HEK293 (cell line): ENCODE measurements around the gene TTF2.

ENCODE experiments used
- CTCF ChIA-PET: fragments of 350-600 bp; formaldehyde crosslinking; extraction: SDS; loops from one replicate; lab custom pipeline; 2021; ENCODE audit warnings: antibody characterized with exemption; lab: Yijun Ruan, JAX
- POLR2A ChIA-PET: fragments of 300-600 bp; formaldehyde crosslinking; extraction: SDS; loops from one replicate; lab custom pipeline; 2020; ENCODE audit warnings: antibody characterized with exemption, inconsistent platforms; lab: Yijun Ruan, JAX
- H3K27ac ChIP-seq: fragments of 200-500 bp; sonication (Bioruptor generic); 2 replicates; pipeline ENCODE4 v1.5.1; 2014; ENCODE audit warnings: low read depth, low read length, control low read depth, inconsistent platforms; ENCODE audit errors: extremely low read depth
- H3K36me3 ChIP-seq, 2 experiments: fragments of 200-500 bp in 1 of 2; sonication (Bioruptor generic) in 1 of 2; 1 replicate in 1 of 2; 2 replicates in 1 of 2; pipeline ENCODE4 v1.5.1; 2014 to 2017; ENCODE audit warnings: inconsistent platforms in 2 of 2, low read length in 2 of 2; ENCODE audit not compliant: control insufficient read depth in 2 of 2, insufficient read depth in 1 of 2
- H3K4me1 ChIP-seq: fragments of 200-500 bp; sonication (Bioruptor generic); 2 replicates; pipeline ENCODE4 v1.5.1; 2014; ENCODE audit warnings: mild to moderate bottlenecking, low read length, inconsistent platforms; ENCODE audit not compliant: control insufficient read depth, insufficient read depth
- H3K4me3 ChIP-seq: 2 replicates; pipeline ENCODE4 v1.5.1; 2011; ENCODE audit warnings: low read depth, mild to moderate bottlenecking, control low read depth, low read length, moderate library complexity
- H3K9me3 ChIP-seq: fragments of 200-500 bp; sonication (Bioruptor generic); 2 replicates; pipeline ENCODE4 v1.5.1; 2014; ENCODE audit warnings: low read depth, low read length, inconsistent platforms; ENCODE audit not compliant: control insufficient read depth, insufficient read depth
- FEZF1 ChIP-seq: fragments of 450-650 bp; formaldehyde crosslinking; IDR thresholded peaks from 2 replicates; pipeline ENCODE4 v1.5.1; 2016; ENCODE audit warnings: missing biosample characterization, missing genetic modification characterization
- HIC1 ChIP-seq: fragments of 450-650 bp; formaldehyde crosslinking; IDR thresholded peaks from 2 replicates; pipeline ENCODE4 v1.5.1; 2016; ENCODE audit warnings: missing biosample characterization, missing genetic modification characterization
- HOXD13 ChIP-seq: sonication (generic); formaldehyde crosslinking; IDR thresholded peaks from 2 replicates; pipeline ENCODE4 v1.8.0; 2022; ENCODE audit warnings: missing genetic modification reagents, borderline replicate concordance
- KLF10 ChIP-seq: fragments of 450-650 bp; IDR thresholded peaks from 2 replicates; pipeline ENCODE4 v1.5.1; 2018; ENCODE audit warnings: missing biosample characterization, mild to moderate bottlenecking, missing genetic modification characterization
- MYNN ChIP-seq: fragments of 450-650 bp; formaldehyde crosslinking; IDR thresholded peaks from 2 replicates; pipeline ENCODE4 v1.5.1; 2016; ENCODE audit warnings: missing biosample characterization, missing genetic modification characterization, borderline replicate concordance
- PATZ1 ChIP-seq: fragments of 450-650 bp; formaldehyde crosslinking; IDR thresholded peaks from 2 replicates; pipeline ENCODE4 v1.5.1; 2016; ENCODE audit warnings: missing biosample characterization, missing genetic modification characterization
- SALL2 ChIP-seq: fragments of 450-650 bp; formaldehyde crosslinking; IDR thresholded peaks from 2 replicates; pipeline ENCODE4 v1.5.0; 2017; ENCODE audit warnings: missing biosample characterization, mild to moderate bottlenecking, missing genetic modification characterization, borderline replicate concordance
- TCF7L2 ChIP-seq: IDR thresholded peaks from 2 replicates; pipeline ENCODE4 v1.6.1; 2011; ENCODE audit warnings: low read depth, mild to moderate bottlenecking, inconsistent platforms, low read length, moderate library complexity, borderline replicate concordance
- TSHZ1 ChIP-seq: fragments of 450-650 bp; formaldehyde crosslinking; IDR thresholded peaks from 2 replicates; pipeline ENCODE4 v1.5.1; 2016; ENCODE audit warnings: missing biosample characterization, missing genetic modification characterization, borderline replicate concordance
- ZNF10 ChIP-seq: fragments of 450-650 bp; formaldehyde crosslinking; IDR thresholded peaks from 2 replicates; pipeline ENCODE4 v1.5.1; 2017; ENCODE audit warnings: missing biosample characterization, missing genetic modification characterization
- ZNF2 ChIP-seq: fragments of 450-650 bp; formaldehyde crosslinking; IDR thresholded peaks from 2 replicates; pipeline ENCODE4 v1.5.1; 2016; ENCODE audit warnings: missing biosample characterization, missing genetic modification characterization
- ZNF24 ChIP-seq: fragments of 450-650 bp; formaldehyde crosslinking; IDR thresholded peaks from 2 replicates; pipeline ENCODE4 v1.5.1; 2016; ENCODE audit warnings: missing biosample characterization, missing genetic modification characterization
- ZNF341 ChIP-seq: fragments of 450-650 bp; formaldehyde crosslinking; IDR thresholded peaks from 2 replicates; pipeline ENCODE4; 2016; ENCODE audit warnings: low read depth, missing biosample characterization, missing genetic modification characterization
- ZNF350 ChIP-seq: fragments of 450-650 bp; formaldehyde crosslinking; IDR thresholded peaks from 2 replicates; pipeline ENCODE4 v1.5.0; 2017; ENCODE audit warnings: missing biosample characterization, mild to moderate bottlenecking, missing genetic modification characterization
- ZNF366 ChIP-seq: fragments of 450-650 bp; formaldehyde crosslinking; conservative IDR thresholded peaks from 2 replicates; pipeline ENCODE4 v1.5.1; 2016; ENCODE audit warnings: missing biosample characterization, missing genetic modification characterization
- ZNF501 ChIP-seq: fragments of 450-650 bp; formaldehyde crosslinking; IDR thresholded peaks from 2 replicates; pipeline ENCODE4 v1.5.1; 2016; ENCODE audit warnings: missing biosample characterization, missing genetic modification characterization
- ZNF518A ChIP-seq: fragments of 450-650 bp; formaldehyde crosslinking; conservative IDR thresholded peaks from 2 replicates; pipeline ENCODE4 v1.5.1; 2016; ENCODE audit warnings: low read depth, missing biosample characterization, missing genetic modification characterization
- ZNF560 ChIP-seq: fragments of 450-650 bp; formaldehyde crosslinking; IDR thresholded peaks from 2 replicates; pipeline ENCODE4 v1.5.1; 2017; ENCODE audit warnings: missing biosample characterization, missing genetic modification characterization, borderline replicate concordance
- ZNF624 ChIP-seq: fragments of 450-650 bp; formaldehyde crosslinking; IDR thresholded peaks from 2 replicates; pipeline ENCODE4 v1.5.1; 2017; ENCODE audit warnings: missing biosample characterization, missing genetic modification characterization
- TF ChIP-seq, protein P1 (sequence below): fragments of 450-650 bp; formaldehyde crosslinking; IDR thresholded peaks from 2 replicates; pipeline ENCODE4 v1.5.1; 2017; ENCODE audit warnings: missing biosample characterization, missing genetic modification characterization

Gene TTF2

DNA sequence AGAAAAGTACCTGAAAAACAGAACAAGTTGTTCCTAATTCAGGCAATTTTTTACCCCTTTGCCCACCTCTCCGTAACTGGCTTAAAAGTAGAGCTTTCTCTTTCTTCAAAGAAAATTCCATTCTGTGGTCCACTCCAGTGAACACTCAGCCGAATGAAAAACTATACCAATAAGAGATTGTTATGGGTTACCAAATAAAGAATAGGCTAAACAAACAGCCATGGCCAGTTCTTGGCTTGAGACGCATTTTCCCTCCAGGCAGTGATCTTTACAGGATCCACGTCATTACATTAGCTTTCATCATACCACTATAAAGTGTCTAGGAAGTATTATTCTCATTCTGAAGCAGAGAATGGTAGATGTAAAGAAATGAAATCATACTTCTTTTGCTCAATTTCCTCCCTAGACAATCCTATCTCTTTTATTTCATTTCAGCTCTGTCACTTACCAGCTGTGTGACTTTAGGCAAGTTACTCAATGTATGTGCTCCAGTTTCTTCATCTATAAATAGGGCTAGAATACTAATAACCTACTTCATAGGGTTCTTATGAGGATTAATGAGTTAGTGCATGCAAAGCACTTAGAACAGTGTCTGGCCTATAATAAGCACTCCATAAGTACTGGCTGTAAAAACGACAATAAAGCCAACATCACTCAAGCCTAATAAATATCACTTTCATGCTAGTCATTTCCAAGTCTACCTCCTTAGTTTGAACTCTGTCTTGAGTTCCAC lies 87.9 kb downstream of the TTF2 start:
- ChIA-PET POLR2A (interaction anchor here (0.7 kb wide), 1 partner anchor 34 kb away, joined by 4 read pairs; no protein-coding TSS in a partner anchor), CTCF (interaction anchor here (0.6 to 4.7 kb wide), 4 partner anchors 12 to 1342 kb away, joined by 3 to 18 read pairs (median 4); no protein-coding TSS in a partner anchor)
- peak overlapping the region; percentile 24 for H3K27ac ChIP-seq
- TF ChIP-seq MYNN (tag by site-specific recombination): no peak
- TF ChIP-seq ZNF24 (tag by site-specific recombination): peak; percentile 72
- no peak for TF ChIP-seq ZNF501
- peak; percentile 99 for TF ChIP-seq FEZF1
- TF ChIP-seq ZNF341 (tag by site-specific recombination): no peak
- TF ChIP-seq HIC1 (tag by site-specific recombination): peak; percentile 64
- TF ChIP-seq ZNF366 (tag by site-specific recombination): peak; percentile 41; the same call in 1 of the 2 replicates
- no peak for TF ChIP-seq ZNF560 (tag by site-specific recombination)
- TF ChIP-seq ZNF10 (tag by site-specific recombination): peak; percentile 42; the same call in 1 of the 2 replicates
- TF ChIP-seq ZNF350 (tag by site-specific recombination): no peak
- peak; percentile 49; the same call in 1 of the 2 replicates for TF ChIP-seq HOXD13 (CRISPR knock-in tag)
- peak; percentile 62; the same call in 1 of the 2 replicates for TF ChIP-seq KLF10 (tag by site-specific recombination)
- TF ChIP-seq TCF7L2: peak; percentile 62
- TF ChIP-seq SALL2 (tag by site-specific recombination): no peak
- TF ChIP-seq PATZ1 (tag by site-specific recombination): peak; percentile 44; the same call in 1 of the 2 replicates
- no peak for TF ChIP-seq ZNF624 (tag by site-specific recombination)
- TF ChIP-seq ZNF518A (tag by site-specific recombination): 0 out of 2 replicates have a peak, but pooled peaks have one; percentile 47
- peak; percentile 75 for TF ChIP-seq TSHZ1 (tag by site-specific recombination)
- TF ChIP-seq ZNF2: 0 out of 2 replicates have a peak, but pooled peaks have one; percentile 60
- TF ChIP-seq, protein P1, sequence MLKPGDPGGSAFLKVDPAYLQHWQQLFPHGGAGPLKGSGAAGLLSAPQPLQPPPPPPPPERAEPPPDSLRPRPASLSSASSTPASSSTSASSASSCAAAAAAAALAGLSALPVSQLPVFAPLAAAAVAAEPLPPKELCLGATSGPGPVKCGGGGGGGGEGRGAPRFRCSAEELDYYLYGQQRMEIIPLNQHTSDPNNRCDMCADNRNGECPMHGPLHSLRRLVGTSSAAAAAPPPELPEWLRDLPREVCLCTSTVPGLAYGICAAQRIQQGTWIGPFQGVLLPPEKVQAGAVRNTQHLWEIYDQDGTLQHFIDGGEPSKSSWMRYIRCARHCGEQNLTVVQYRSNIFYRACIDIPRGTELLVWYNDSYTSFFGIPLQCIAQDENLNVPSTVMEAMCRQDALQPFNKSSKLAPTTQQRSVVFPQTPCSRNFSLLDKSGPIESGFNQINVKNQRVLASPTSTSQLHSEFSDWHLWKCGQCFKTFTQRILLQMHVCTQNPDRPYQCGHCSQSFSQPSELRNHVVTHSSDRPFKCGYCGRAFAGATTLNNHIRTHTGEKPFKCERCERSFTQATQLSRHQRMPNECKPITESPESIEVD: peak; percentile 97

More for the DNA sequence above, 87.9 kb downstream of the TTF2 start:
- H3K4me3 ChIP-seq: no peak overlapping the region
- H3K36me3 ChIP-seq: no peaks in the 10 kb centered on the region
- H3K4me1 ChIP-seq: peaks cover 10% of the 10 kb centered on the region
- no peaks in the 10 kb centered on the region for H3K9me3 ChIP-seq
